MCF 10A (cell line): ENCODE measurements around the gene KIF23. TPM values are rescaled to one million over a fixed set of nuclear protein-coding genes. Genes with fewer than 3 reads are reported as not detected.

ENCODE experiments used
- BruUV-seq: library from RNA; stranded (reverse); fragments of 400-500 nt; replicated peaks from 2 replicates; lab custom pipeline; 2021; lab: Mats Ljungman, UMichigan
- CTCF ChIA-PET: fragments of 300-600 bp; sonication (Branson Sonifier 250); formaldehyde crosslinking; extraction: SDS; loops from one replicate; lab custom pipeline; 2021; ENCODE audit warnings: antibody characterized with exemption, inconsistent platforms; lab: Yijun Ruan, JAX
- POLR2A ChIA-PET: fragments of 300-600, 350-650 bp; sonication (Branson Sonifier 250); formaldehyde crosslinking; extraction: SDS; loops from one replicate; lab custom pipeline; 2020; ENCODE audit warnings: antibody characterized with exemption, inconsistent platforms; lab: Yijun Ruan, JAX
- DNase-seq: peaks from one replicate; pipeline ENCODE4 v3.0.0-alpha.2; 2018; ENCODE audit not compliant: unreplicated experiment
- H3K27ac Mint-ChIP-seq: one replicate; pipeline ENCODE4 v1.8.0; 2022; ENCODE audit warnings: mild to moderate bottlenecking, low read depth, mixed read lengths; ENCODE audit not compliant: unreplicated experiment
- H3K27me3 Mint-ChIP-seq: one replicate; pipeline ENCODE4 v1.8.0; 2022; ENCODE audit warnings: mixed read lengths; ENCODE audit not compliant: insufficient read depth, unreplicated experiment
- H3K36me3 Mint-ChIP-seq: one replicate; pipeline ENCODE4 v1.8.0; 2022; ENCODE audit warnings: mild to moderate bottlenecking, moderate library complexity, mixed read lengths; ENCODE audit not compliant: insufficient read depth, unreplicated experiment
- H3K4me1 Mint-ChIP-seq: one replicate; pipeline ENCODE4 v1.8.0; 2022; ENCODE audit warnings: mixed read lengths; ENCODE audit not compliant: insufficient read depth, unreplicated experiment
- H3K4me3 Mint-ChIP-seq: one replicate; pipeline ENCODE4 v1.8.0; 2022; ENCODE audit warnings: mild to moderate bottlenecking, moderate library complexity, mixed read lengths; ENCODE audit not compliant: unreplicated experiment
- H3K9me3 Mint-ChIP-seq: one replicate; pipeline ENCODE4 v1.8.0; 2022; ENCODE audit warnings: mixed read lengths; ENCODE audit not compliant: unreplicated experiment
- CTCF ChIP-seq: fragments of 200-600 bp; IDR thresholded peaks from one replicate; pipeline ENCODE4 v1.8.0; 2022; ENCODE audit warnings: antibody characterized with exemption, mild to moderate bottlenecking; ENCODE audit not compliant: unreplicated experiment
- intact Hi-C: fragments of 100-400 bp; cut with micrococcal nuclease; formaldehyde crosslinking; loops from 2 replicates; pipeline ENCODE4 v1.14.1; 2022
- total RNA-seq: library from RNA; stranded (reverse); gene quantifications from 2 replicates; pipeline ENCODE4 v1.2.3, GENCODE V29; 2022

KIF23 gene
- total RNA-seq, 1 experiment from 2014 or later, result 50.2 TPM

- Mint-ChIP-seq H3K4me1 (peaks cover 10% of the 10 kb centered on the region), H3K4me3 (no peak overlapping the region), H3K36me3 (peaks cover 10% of the 10 kb centered on the region), H3K27ac (no peak overlapping the region), H3K9me3 (no peaks in the 10 kb centered on the region), H3K27me3 (no peaks in the 10 kb centered on the region)
- no TSS peak for BruUV-seq
- ChIA-PET CTCF (interaction anchor here (0.6 to 6.8 kb wide), 5 partner anchors 11 to 347 kb away, joined by 3 to 54 read pairs (median 3); no protein-coding TSS in a partner anchor), POLR2A (interaction anchor here (1.3 kb wide), 1 partner anchor 48 kb away, joined by 3 read pairs; the partner anchor contains the start of gene RPLP1)
- DNase-seq, result no peak
- intact Hi-C loops, result no loop called here
- TF ChIP-seq CTCF, result no peak
These were observed 9.0 kb upstream of the KIF23 start for GRCh38 chr15:69405110-69405509.

GRCh38 chr15:69407719-69408400 lies 6.3 kb upstream of the KIF23 start:
- BruUV-seq, result no TSS peak
- POLR2A ChIA-PET, result interaction anchor here (0.6 kb wide), 2 partner anchors 362 to 1179 kb away, joined by 3 read pairs; no protein-coding TSS in a partner anchor
- intact Hi-C loops, result no loop called here
- H3K27me3 Mint-ChIP-seq, result no peaks in the 10 kb centered on the region
- H3K4me3 Mint-ChIP-seq, result no peak overlapping the region
- H3K36me3 Mint-ChIP-seq, result peaks cover 7% of the 10 kb centered on the region
- H3K27ac Mint-ChIP-seq, result no peak overlapping the region
- TF ChIP-seq CTCF, result no peak
- CTCF ChIA-PET, result interaction anchor here (1.2 to 6.8 kb wide), 2 partner anchors 14 to 143 kb away, joined by 4 to 54 read pairs; no protein-coding TSS in a partner anchor
- no peaks in the 10 kb centered on the region for H3K9me3 Mint-ChIP-seq
- DNase-seq, result no peak
- peaks cover 10% of the 10 kb centered on the region for H3K4me1 Mint-ChIP-seq

- POLR2A ChIA-PET, result no interaction called here
These were observed 5.3 kb upstream of the KIF23 start for GRCh38 chr15:69408841-69409240.

More at GRCh38 chr15:69408841-69409240, 5.3 kb upstream of the KIF23 start:
- H3K9me3 Mint-ChIP-seq, result no peaks in the 10 kb centered on the region
- no peaks in the 10 kb centered on the region for H3K27me3 Mint-ChIP-seq
- CTCF ChIA-PET, result interaction anchor here (0.6 to 6.8 kb wide), 5 partner anchors 15 to 695 kb away, joined by 3 to 54 read pairs (median 3); no protein-coding TSS in a partner anchor
- H3K4me3 Mint-ChIP-seq, result no peak overlapping the region
- no peak for DNase-seq
- intact Hi-C loops, result no loop called here
- TF ChIP-seq CTCF, result no peak
- peaks cover under 1% of the 10 kb centered on the region for H3K4me1 Mint-ChIP-seq
- peaks cover 6% of the 10 kb centered on the region for H3K36me3 Mint-ChIP-seq
- no TSS peak for BruUV-seq
- H3K27ac Mint-ChIP-seq, result no peak overlapping the region
